Pons (tissue), 1 donor: Measurements from ENCODE around the gene ASPA.
A peak's percentile ranks its signal among the peaks of the same experiment; 100 is the strongest.
"Not testable (repeated sequence)": the region's sequence is repeated elsewhere in the genome, so short reads cannot be mapped to it uniquely, and the experiment has no call there.

Source experiments
- DNase-seq: peaks from one replicate; pipeline ENCODE4 v3.0.0-alpha.2; 2016; ENCODE audit warnings: low spot score

The ASPA gene

GRCh38 chr17:3475812-3476610 lies at the start of gene ASPA:
Gene ASPA (plus strand): TSS chr17:3475997. CDS start chr17:3476160, 163 bp downstream.
- peak; percentile 85 for DNase-seq

GRCh38 chr17:3433215-3433614 lies 42.6 kb upstream of the ASPA start:
- DNase-seq: peak; percentile 34

- no peak for DNase-seq
Measured at GRCh38 chr17:3433741-3434140, 42.1 kb upstream of the ASPA start, which contains the start of gene OR1E2. Gene OR1E2 (minus strand): TSS chr17:3433841. CDS start chr17:3433841, 0 bp downstream.

- DNase-seq: no peak
Measured at GRCh38 chr17:3438368-3438767, 37.4 kb upstream of the ASPA start.

GRCh38 chr17:3440451-3440850 lies 35.3 kb upstream of the ASPA start:
- DNase-seq: no peak

- peak; percentile 32 for DNase-seq
Measured at GRCh38 chr17:3447625-3448024, 28.2 kb upstream of the ASPA start.

GRCh38 chr17:3448059-3448665 lies 27.6 kb upstream of the ASPA start:
- no peak for DNase-seq

- DNase-seq: not testable (repeated sequence)
Measured at GRCh38 chr17:3466355-3466754, 9.4 kb upstream of the ASPA start.

GRCh38 chr17:3469529-3469928 lies 6.3 kb upstream of the ASPA start:
- no peak for DNase-seq

GRCh38 chr17:3471599-3471998 lies 4.2 kb upstream of the ASPA start, which contains the start of gene SPATA22:
Gene SPATA22 (minus strand): TSS chr17:3471819. CDS start chr17:3469325, 2,494 bp downstream.
- DNase-seq: no peak

- no peak for DNase-seq
Measured at GRCh38 chr17:3472137-3472536, 3.7 kb upstream of the ASPA start.

- DNase-seq: peak; percentile 42
Measured at GRCh38 chr17:3474212-3474611, 1.6 kb upstream of the ASPA start.

- DNase-seq: peak; percentile 70
Measured at GRCh38 chr17:3475251-3475685, 529 bp upstream of the ASPA start.

- DNase-seq: no peak
Measured at GRCh38 chr17:3479988-3480387, 4.2 kb downstream of the ASPA start.

- DNase-seq: no peak
Measured at GRCh38 chr17:3482852-3483251, 7.1 kb downstream of the ASPA start.

- DNase-seq: no peak
Measured at GRCh38 chr17:3485481-3486068, 9.8 kb downstream of the ASPA start.

GRCh38 chr17:3497101-3497500 lies 21.3 kb downstream of the ASPA start:
- no peak for DNase-seq

- no peak for DNase-seq
Measured at GRCh38 chr17:3501344-3501743, 25.5 kb downstream of the ASPA start.

GRCh38 chr17:3502466-3502865 lies 26.7 kb downstream of the ASPA start:
- peak; percentile 93 for DNase-seq

GRCh38 chr17:3503285-3503684 lies 27.5 kb downstream of the ASPA start:
- no peak for DNase-seq

- DNase-seq: no peak
Measured at GRCh38 chr17:3505008-3505407, 29.2 kb downstream of the ASPA start.

GRCh38 chr17:3506054-3506453 lies 30.3 kb downstream of the ASPA start:
- DNase-seq: no peak

- no peak for DNase-seq
Measured at GRCh38 chr17:3507071-3507470, 31.3 kb downstream of the ASPA start.
